K562 (cell line): ENCODE results near the gene LY6G6C. TPM values are rescaled to one million over a fixed set of nuclear protein-coding genes. Genes with fewer than 3 reads are reported as not detected.
A peak's percentile ranks its signal among the peaks of the same experiment; 100 is the strongest.

Source experiments
- CHD2 ChIP-seq: IDR thresholded peaks from 2 replicates; pipeline ENCODE4 v1.6.1; 2011; ENCODE audit warnings: low read depth, low read length
- DDX20 ChIP-seq: fragments of 450-650 bp; IDR thresholded peaks from 2 replicates; pipeline ENCODE4 v1.6.1; 2016; ENCODE audit warnings: missing genetic modification characterization, low read depth, mild to moderate bottlenecking, missing compliant biosample characterization, moderate library complexity
- DPF2 ChIP-seq: fragments of 450-650 bp; IDR thresholded peaks from 2 replicates; pipeline ENCODE4 v1.6.1; 2016
- EHMT2 ChIP-seq: fragments of 450-650 bp; IDR thresholded peaks from 2 replicates; pipeline ENCODE4 v1.6.1; 2018; ENCODE audit warnings: antibody characterized with exemption
- HDAC6 ChIP-seq: IDR thresholded peaks from 2 replicates; pipeline ENCODE4 v1.6.1; 2012; ENCODE audit warnings: low read depth, mild to moderate bottlenecking, control low read depth, inconsistent platforms, low read length, moderate library complexity
- KLF10 ChIP-seq: fragments of 250-450 bp; sonication (Bioruptor Pico); IDR thresholded peaks from 2 replicates; pipeline ENCODE4 v1.6.1; 2021; ENCODE audit warnings: matching md5 sums
- MTA1 ChIP-seq: fragments of 450-650 bp; IDR thresholded peaks from 2 replicates; pipeline ENCODE4 v1.6.1; 2017; ENCODE audit warnings: borderline replicate concordance
- NR2C1 ChIP-seq, 2 experiments: fragments of 450-650 bp; IDR thresholded peaks; 2 replicates each; pipeline ENCODE4 v1.6.1; 2017; ENCODE audit warnings: mild to moderate bottlenecking in 2 of 2, antibody characterized with exemption in 1 of 2, inconsistent platforms in 1 of 2, missing compliant biosample characterization in 1 of 2, missing genetic modification characterization in 1 of 2
- NR2F6 ChIP-seq: fragments of 450-650 bp; formaldehyde crosslinking; IDR thresholded peaks from 2 replicates; pipeline ENCODE4 v1.4.0; 2020; ENCODE audit warnings: mild to moderate bottlenecking
- PCBP2 ChIP-seq: fragments of 200-400 bp; formaldehyde crosslinking; IDR thresholded peaks from 2 replicates; pipeline ENCODE4 v1.6.1; 2018; ENCODE audit warnings: low read length, low read depth, mild to moderate bottlenecking, moderate library complexity; ENCODE audit not compliant: poor library complexity, severe bottlenecking
- PRMT5 ChIP-seq: sonication (generic); formaldehyde crosslinking; IDR thresholded peaks from 2 replicates; pipeline ENCODE4 v1.5.0; 2020; ENCODE audit warnings: missing genetic modification reagents
- SMARCB1 ChIP-seq: IDR thresholded peaks from 2 replicates; pipeline ENCODE4 v1.6.1; 2011; ENCODE audit warnings: improper control_type of control experiment, low read depth; ENCODE audit not compliant: insufficient read length
- TEAD4 ChIP-seq, 2 experiments: sonication (generic) in 1 of 2; formaldehyde crosslinking in 1 of 2; IDR thresholded peaks; 2 replicates each; pipeline versions ENCODE4 v1.6.1 to v1.8.0; 2012 to 2022; ENCODE audit warnings: borderline replicate concordance in 1 of 2, inconsistent platforms in 1 of 2, low read length in 1 of 2, mild to moderate bottlenecking in 1 of 2, missing genetic modification reagents in 1 of 2
- ZBTB2 ChIP-seq: fragments of 450-650 bp; IDR thresholded peaks from 2 replicates; pipeline ENCODE4 v1.6.1; 2016; ENCODE audit warnings: antibody characterized with exemption
- ZBTB7A ChIP-seq: IDR thresholded peaks from 2 replicates; pipeline ENCODE4 v1.6.1; 2011; ENCODE audit warnings: low read depth, mild to moderate bottlenecking, low read length, moderate library complexity, borderline replicate concordance; ENCODE audit not compliant: control insufficient read depth
- polyA plus RNA-seq, 8 experiments: library from polyadenylated mRNA; depleted of rRNA in 4 of 8; stranded (reverse) in 5 of 8; unstranded in 3 of 8; fragments of >200 nt; fragmentation: Nextera tagmentation in 2 of 8; fragmentation: Illumina TruSeq in 1 of 8; extraction: Ambion mirVana in 2 of 8; extraction: Trizol in 1 of 8; gene quantifications; 2 replicates each; pipeline versions ENCODE4 v1.2.1 to v1.2.3, GENCODE V29; 2011 to 2014; ENCODE audit warnings: inconsistent platforms in 1 of 8, missing spikeins in 1 of 8
- total RNA-seq, 7 experiments: library from RNA; depleted of rRNA in 6 of 7; stranded (reverse); fragments of >200 nt in 6 of 7; fragmentation: Illumina TruSeq in 2 of 7; extraction: Trizol in 2 of 7; gene quantifications; 2 replicates each; pipeline versions ENCODE4 v1.2.1 to v1.2.3, GENCODE V29; 2011 to 2021; ENCODE audit warnings: low replicate concordance in 1 of 7
- TF ChIP-seq, protein P1 (sequence below): fragments of 450-650 bp; IDR thresholded peaks from 2 replicates; pipeline ENCODE4 v1.6.1; 2016; ENCODE audit warnings: borderline replicate concordance
- TF ChIP-seq, protein P2 (sequence below): IDR thresholded peaks from 2 replicates; pipeline ENCODE4 v1.6.1; 2011; ENCODE audit warnings: borderline replicate concordance, low read depth, mild to moderate bottlenecking, moderate library complexity, low read length; ENCODE audit not compliant: insufficient read depth, poor library complexity, severe bottlenecking
- TF ChIP-seq, protein P3 (sequence below), 2 experiments: fragments of 250-450 bp in 1 of 2; fragments of 450-650 bp in 1 of 2; sonication (Bioruptor Pico) in 1 of 2; IDR thresholded peaks; 2 replicates each; pipeline versions ENCODE4 v1.6.1 to v1.8.0; 2016 to 2021; ENCODE audit warnings: mild to moderate bottlenecking in 2 of 2, moderate library complexity in 2 of 2, missing compliant biosample characterization in 1 of 2, missing genetic modification characterization in 1 of 2
- TF ChIP-seq, protein P4 (sequence below): fragments of 250-450 bp; sonication (Bioruptor Pico); IDR thresholded peaks from 2 replicates; pipeline ENCODE4 v1.8.0; 2021; ENCODE audit warnings: borderline replicate concordance, mild to moderate bottlenecking, moderate library complexity; ENCODE audit not compliant: poor library complexity, severe bottlenecking

The LY6G6C gene
- total and polyA plus RNA-seq, 9 of the 15 experiments (the other 6 are each of a cell fraction or from before 2014, with no cell fraction given), result 0.06 to 0.20 TPM; not detected in 7

DNA sequence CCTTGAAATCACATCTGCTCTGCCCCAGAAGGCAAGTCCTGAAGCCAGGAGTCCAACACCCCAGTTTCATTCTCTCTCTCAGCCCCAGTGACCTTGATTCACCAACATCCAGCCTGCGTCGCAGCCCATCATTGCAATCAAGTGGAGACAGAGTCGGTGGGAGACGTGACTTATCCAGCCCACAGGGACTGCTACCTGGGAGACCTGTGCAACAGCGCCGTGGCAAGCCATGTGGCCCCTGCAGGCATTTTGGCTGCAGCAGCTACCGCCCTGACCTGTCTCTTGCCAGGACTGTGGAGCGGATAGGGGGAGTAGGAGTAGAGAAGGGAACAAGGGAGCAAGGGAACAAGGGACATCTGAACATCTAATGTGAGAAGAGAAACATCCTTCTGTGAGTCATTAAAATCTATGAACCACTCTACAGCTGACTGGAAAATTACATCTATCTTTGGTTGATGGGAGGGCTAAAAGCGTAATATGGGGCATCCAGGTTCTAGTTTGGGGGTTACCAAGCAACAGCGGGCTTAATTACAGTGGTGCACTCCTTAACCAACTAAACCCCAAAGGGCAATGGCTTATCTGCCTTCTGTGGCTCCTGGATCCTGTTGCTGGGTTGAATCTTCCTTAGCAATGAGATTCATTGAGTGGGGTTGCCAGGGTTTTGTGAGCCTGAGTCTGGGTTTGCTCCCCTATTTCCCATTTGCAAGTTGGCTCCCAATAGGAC lies 3.9 kb downstream of the LY6G6C start (continued):
- TF ChIP-seq KLF10 (CRISPR knock-in tag) (no peak), NR2F6 (CRISPR knock-in tag) (no peak), TEAD4 (IDR thresholded peaks at IDR 0.05; ENCODE audit: low read length) (peak; percentile 31; the same call in 1 of the 2 replicates), TEAD4 (CRISPR knock-in tag; IDR thresholded peaks at IDR 0.05; ENCODE audit: borderline replicate concordance) (no peak), SMARCB1 (peak; percentile 59), DDX20 (no peak), ZBTB2 (peak; percentile 77; the same call in 1 of the 2 replicates), NR2C1 (IDR thresholded peaks at IDR 0.05) (peak; percentile 13; the same call in 1 of the 2 replicates), NR2C1 (tag; IDR thresholded peaks at IDR 0.05) (no peak), MTA1 (peak; percentile 95), ZBTB7A (peak; percentile 81; the same call in 1 of the 2 replicates), EHMT2 (no peak), PRMT5 (CRISPR knock-in tag) (no peak), CHD2 (0 out of 2 replicates have a peak, but pooled peaks have one; percentile 21), DPF2 (peak; percentile 56), HDAC6 (no peak), PCBP2 (no peak)
- TF ChIP-seq, protein P1, sequence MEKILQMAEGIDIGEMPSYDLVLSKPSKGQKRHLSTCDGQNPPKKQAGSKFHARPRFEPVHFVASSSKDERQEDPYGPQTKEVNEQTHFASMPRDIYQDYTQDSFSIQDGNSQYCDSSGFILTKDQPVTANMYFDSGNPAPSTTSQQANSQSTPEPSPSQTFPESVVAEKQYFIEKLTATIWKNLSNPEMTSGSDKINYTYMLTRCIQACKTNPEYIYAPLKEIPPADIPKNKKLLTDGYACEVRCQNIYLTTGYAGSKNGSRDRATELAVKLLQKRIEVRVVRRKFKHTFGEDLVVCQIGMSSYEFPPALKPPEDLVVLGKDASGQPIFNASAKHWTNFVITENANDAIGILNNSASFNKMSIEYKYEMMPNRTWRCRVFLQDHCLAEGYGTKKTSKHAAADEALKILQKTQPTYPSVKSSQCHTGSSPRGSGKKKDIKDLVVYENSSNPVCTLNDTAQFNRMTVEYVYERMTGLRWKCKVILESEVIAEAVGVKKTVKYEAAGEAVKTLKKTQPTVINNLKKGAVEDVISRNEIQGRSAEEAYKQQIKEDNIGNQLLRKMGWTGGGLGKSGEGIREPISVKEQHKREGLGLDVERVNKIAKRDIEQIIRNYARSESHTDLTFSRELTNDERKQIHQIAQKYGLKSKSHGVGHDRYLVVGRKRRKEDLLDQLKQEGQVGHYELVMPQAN, result no peak
- TF ChIP-seq, protein P2, sequence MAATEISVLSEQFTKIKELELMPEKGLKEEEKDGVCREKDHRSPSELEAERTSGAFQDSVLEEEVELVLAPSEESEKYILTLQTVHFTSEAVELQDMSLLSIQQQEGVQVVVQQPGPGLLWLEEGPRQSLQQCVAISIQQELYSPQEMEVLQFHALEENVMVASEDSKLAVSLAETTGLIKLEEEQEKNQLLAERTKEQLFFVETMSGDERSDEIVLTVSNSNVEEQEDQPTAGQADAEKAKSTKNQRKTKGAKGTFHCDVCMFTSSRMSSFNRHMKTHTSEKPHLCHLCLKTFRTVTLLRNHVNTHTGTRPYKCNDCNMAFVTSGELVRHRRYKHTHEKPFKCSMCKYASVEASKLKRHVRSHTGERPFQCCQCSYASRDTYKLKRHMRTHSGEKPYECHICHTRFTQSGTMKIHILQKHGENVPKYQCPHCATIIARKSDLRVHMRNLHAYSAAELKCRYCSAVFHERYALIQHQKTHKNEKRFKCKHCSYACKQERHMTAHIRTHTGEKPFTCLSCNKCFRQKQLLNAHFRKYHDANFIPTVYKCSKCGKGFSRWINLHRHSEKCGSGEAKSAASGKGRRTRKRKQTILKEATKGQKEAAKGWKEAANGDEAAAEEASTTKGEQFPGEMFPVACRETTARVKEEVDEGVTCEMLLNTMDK, result peak; percentile 92
- TF ChIP-seq, protein P3, sequence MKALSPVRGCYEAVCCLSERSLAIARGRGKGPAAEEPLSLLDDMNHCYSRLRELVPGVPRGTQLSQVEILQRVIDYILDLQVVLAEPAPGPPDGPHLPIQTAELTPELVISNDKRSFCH (CRISPR knock-in tag; IDR thresholded peaks at IDR 0.05), result no peak
- TF ChIP-seq, protein P3 (tag; IDR thresholded peaks at IDR 0.05), result 0 out of 2 replicates have a peak, but pooled peaks have one; percentile 14
- TF ChIP-seq, protein P4, sequence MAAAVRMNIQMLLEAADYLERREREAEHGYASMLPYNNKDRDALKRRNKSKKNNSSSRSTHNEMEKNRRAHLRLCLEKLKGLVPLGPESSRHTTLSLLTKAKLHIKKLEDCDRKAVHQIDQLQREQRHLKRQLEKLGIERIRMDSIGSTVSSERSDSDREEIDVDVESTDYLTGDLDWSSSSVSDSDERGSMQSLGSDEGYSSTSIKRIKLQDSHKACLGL (CRISPR knock-in tag), result no peak
